K562 (cell line): ENCODE measurements around the gene KCNK4. TPM values are rescaled to one million over a fixed set of nuclear protein-coding genes. Genes with fewer than 3 reads are reported as not detected.

Experiments
- CBFA2T3 ChIP-seq: fragments of 450-650 bp; IDR thresholded peaks from 2 replicates; pipeline ENCODE4 v1.6.1; 2017
- CXXC5 ChIP-seq: fragments of 250-450 bp; sonication (Bioruptor Pico); IDR thresholded peaks from 2 replicates; pipeline ENCODE4 v1.8.0; 2022; ENCODE audit warnings: inconsistent platforms, mild to moderate bottlenecking, moderate library complexity
- GABPB1 ChIP-seq: sonication (generic); formaldehyde crosslinking; IDR thresholded peaks from 2 replicates; pipeline ENCODE4 v1.8.0; 2022; ENCODE audit warnings: mild to moderate bottlenecking, missing genetic modification reagents
- HDAC1 ChIP-seq, 2 experiments: fragments of 450-650 bp; IDR thresholded peaks; 2 replicates each; pipeline ENCODE4 v1.6.1; 2016 to 2017; ENCODE audit warnings: inconsistent platforms in 1 of 2, mild to moderate bottlenecking in 1 of 2, moderate library complexity in 1 of 2
- JUND ChIP-seq, 2 experiments: IDR thresholded peaks; 2 replicates in 1 of 2; 3 replicates in 1 of 2; pipeline ENCODE4 v1.6.1; 2011; ENCODE audit warnings: borderline replicate concordance in 2 of 2, low read depth in 2 of 2, low read length in 2 of 2, improper control_type of control experiment in 1 of 2, missing biosample characterization in 1 of 2, missing genetic modification characterization in 1 of 2, missing genetic modification reagents in 1 of 2
- KDM2B ChIP-seq: fragments of 250-450 bp; sonication (Bioruptor Pico); IDR thresholded peaks from 2 replicates; pipeline ENCODE4 v1.8.0; 2021; ENCODE audit warnings: mild to moderate bottlenecking, moderate library complexity
- L3MBTL2 ChIP-seq: fragments of 450-650 bp; IDR thresholded peaks from 2 replicates; pipeline ENCODE4 v1.6.1; 2016; ENCODE audit warnings: mild to moderate bottlenecking, moderate library complexity
- NONO ChIP-seq, 2 experiments: fragments of 200-400 bp in 1 of 2; fragments of 450-650 bp in 1 of 2; formaldehyde crosslinking in 1 of 2; IDR thresholded peaks; 2 replicates each; pipeline ENCODE4 v1.6.1; 2017; ENCODE audit warnings: low read depth in 2 of 2, mild to moderate bottlenecking in 2 of 2, moderate library complexity in 2 of 2, low read length in 1 of 2
- NR2C1 ChIP-seq, 2 experiments: fragments of 450-650 bp; IDR thresholded peaks; 2 replicates each; pipeline ENCODE4 v1.6.1; 2017; ENCODE audit warnings: mild to moderate bottlenecking in 2 of 2, antibody characterized with exemption in 1 of 2, inconsistent platforms in 1 of 2, missing compliant biosample characterization in 1 of 2, missing genetic modification characterization in 1 of 2
- NR4A1 ChIP-seq, 2 experiments: fragments of 250-450 bp in 1 of 2; fragments of 450-650 bp in 1 of 2; sonication (Bioruptor Pico) in 1 of 2; IDR thresholded peaks; 2 replicates each; pipeline versions ENCODE4 v1.4.0 to v1.6.1; 2016 to 2020; ENCODE audit warnings: mild to moderate bottlenecking in 2 of 2, missing compliant biosample characterization in 1 of 2, missing genetic modification characterization in 1 of 2, moderate library complexity in 1 of 2
- PCBP1 ChIP-seq: fragments of 200-400 bp; formaldehyde crosslinking; IDR thresholded peaks from 2 replicates; pipeline ENCODE4 v1.6.1; 2018; ENCODE audit warnings: mild to moderate bottlenecking, low read depth, low read length; ENCODE audit not compliant: poor library complexity, severe bottlenecking
- SMC3 ChIP-seq: conservative IDR thresholded peaks from 2 replicates; pipeline ENCODE4 v1.6.1; 2011; ENCODE audit warnings: low read depth, low read length, improper control_type of control experiment; ENCODE audit not compliant: insufficient read depth
- ZFP1 ChIP-seq: fragments of 450-650 bp; formaldehyde crosslinking; IDR thresholded peaks from 2 replicates; pipeline ENCODE4 v1.4.0; 2020; ENCODE audit warnings: mild to moderate bottlenecking, mixed read lengths
- ZNF165 ChIP-seq: fragments of 250-450 bp; sonication (Bioruptor Pico); IDR thresholded peaks from 2 replicates; pipeline ENCODE4 v1.4.0; 2020; ENCODE audit warnings: borderline replicate concordance
- ZNF24 ChIP-seq: fragments of 450-650 bp; IDR thresholded peaks from 2 replicates; pipeline ENCODE4 v1.6.1; 2016
- ZNF445 ChIP-seq: fragments of 250-450 bp; sonication (Bioruptor Pico); IDR thresholded peaks from 2 replicates; pipeline ENCODE4 v1.4.0; 2020; ENCODE audit warnings: low read depth, mild to moderate bottlenecking, moderate library complexity
- polyA plus RNA-seq, 8 experiments: library from polyadenylated mRNA; depleted of rRNA in 4 of 8; stranded (reverse) in 5 of 8; unstranded in 3 of 8; fragments of >200 nt; fragmentation: Nextera tagmentation in 2 of 8; fragmentation: Illumina TruSeq in 1 of 8; extraction: Ambion mirVana in 2 of 8; extraction: Trizol in 1 of 8; gene quantifications; 2 replicates each; pipeline versions ENCODE4 v1.2.1 to v1.2.3, GENCODE V29; 2011 to 2014; ENCODE audit warnings: inconsistent platforms in 1 of 8, missing spikeins in 1 of 8
- total RNA-seq, 7 experiments: library from RNA; depleted of rRNA in 6 of 7; stranded (reverse); fragments of >200 nt in 6 of 7; fragmentation: Illumina TruSeq in 2 of 7; extraction: Trizol in 2 of 7; gene quantifications; 2 replicates each; pipeline versions ENCODE4 v1.2.1 to v1.2.3, GENCODE V29; 2011 to 2021; ENCODE audit warnings: low replicate concordance in 1 of 7
- TF ChIP-seq, protein P1 (sequence below), 2 experiments: fragments of 200-800 bp in 1 of 2; sonication (Bioruptor generic) in 1 of 2; sonication (generic) in 1 of 2; formaldehyde crosslinking in 1 of 2; IDR thresholded peaks in 1 of 2; conservative IDR thresholded peaks in 1 of 2; 2 replicates each; pipeline versions ENCODE4 v1.5.0 to v1.6.1; 2016 to 2020; ENCODE audit warnings: missing compliant biosample characterization in 1 of 2, missing genetic modification characterization in 1 of 2, missing genetic modification reagents in 1 of 2
- TF ChIP-seq, protein P2 (sequence below): sonication (generic); formaldehyde crosslinking; IDR thresholded peaks from 2 replicates; pipeline ENCODE4 v1.8.1; 2023; ENCODE audit warnings: mild to moderate bottlenecking, missing genetic modification reagents
- TF ChIP-seq, protein P3 (sequence below): fragments of 450-650 bp; IDR thresholded peaks from 2 replicates; pipeline ENCODE4 v1.6.1; 2016; ENCODE audit warnings: antibody characterized with exemption
- TF ChIP-seq, protein P4 (sequence below): sonication (generic); formaldehyde crosslinking; IDR thresholded peaks from 2 replicates; pipeline ENCODE4 v1.9.0; 2022; ENCODE audit warnings: mild to moderate bottlenecking, missing genetic modification reagents

Gene KCNK4
- total and polyA plus RNA-seq, 9 of the 15 experiments (the other 6 are each of a cell fraction or from before 2014, with no cell fraction given): not detected

DNA sequence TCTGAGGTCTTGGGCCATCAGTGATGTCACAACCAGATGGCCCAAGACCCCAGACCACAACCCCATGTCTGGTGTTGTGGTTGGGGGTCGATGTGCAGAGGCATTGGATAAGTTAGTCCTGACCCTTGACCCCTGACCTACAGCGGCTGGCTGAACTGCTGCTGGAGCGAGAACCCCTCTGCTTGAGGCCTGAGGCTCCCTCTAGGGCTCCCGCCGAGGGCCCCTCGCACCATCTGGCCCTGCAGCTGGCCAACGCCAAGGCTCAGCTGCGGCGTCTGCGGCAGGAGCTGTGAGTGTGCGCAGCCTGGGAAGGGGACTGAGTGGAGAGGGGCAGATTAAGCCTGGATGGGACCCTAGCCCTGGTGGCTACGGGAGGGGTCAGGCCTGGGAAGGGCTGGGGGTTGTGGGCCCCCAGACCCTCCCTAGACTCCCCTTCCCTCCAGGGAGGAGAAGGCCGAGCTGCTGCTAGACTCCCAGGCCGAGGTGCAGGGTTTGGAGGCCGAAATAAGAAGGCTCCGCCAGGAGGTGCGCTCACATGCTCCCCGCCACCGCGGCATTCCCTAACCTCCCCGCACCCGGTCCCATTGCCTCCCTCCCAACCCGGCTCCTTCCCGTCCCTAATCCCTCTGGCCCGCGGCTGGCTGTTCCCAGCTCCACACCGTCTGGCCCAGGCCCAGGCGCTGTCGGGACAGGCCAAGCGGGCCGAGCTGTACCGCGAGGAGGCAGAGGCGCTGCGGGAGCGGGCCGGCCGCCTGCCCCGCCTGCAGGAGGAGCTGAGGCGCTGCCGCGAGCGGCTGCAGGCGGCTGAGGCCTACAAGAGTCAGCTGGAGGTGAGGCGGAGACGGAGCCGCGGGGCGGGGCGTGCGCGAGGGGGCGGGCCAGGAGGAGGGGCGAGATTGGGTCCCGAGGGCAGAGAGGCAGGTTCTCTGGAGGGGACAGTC lies 51.0 kb downstream of the KCNK4 start (continued):
- TF ChIP-seq, protein P1, sequence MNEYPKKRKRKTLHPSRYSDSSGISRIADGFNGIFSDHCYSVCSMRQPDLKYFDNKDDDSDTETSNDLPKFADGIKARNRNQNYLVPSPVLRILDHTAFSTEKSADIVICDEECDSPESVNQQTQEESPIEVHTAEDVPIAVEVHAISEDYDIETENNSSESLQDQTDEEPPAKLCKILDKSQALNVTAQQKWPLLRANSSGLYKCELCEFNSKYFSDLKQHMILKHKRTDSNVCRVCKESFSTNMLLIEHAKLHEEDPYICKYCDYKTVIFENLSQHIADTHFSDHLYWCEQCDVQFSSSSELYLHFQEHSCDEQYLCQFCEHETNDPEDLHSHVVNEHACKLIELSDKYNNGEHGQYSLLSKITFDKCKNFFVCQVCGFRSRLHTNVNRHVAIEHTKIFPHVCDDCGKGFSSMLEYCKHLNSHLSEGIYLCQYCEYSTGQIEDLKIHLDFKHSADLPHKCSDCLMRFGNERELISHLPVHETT (CRISPR knock-in tag; conservative IDR thresholded peaks at IDR 0.05 in 1 of 2, IDR thresholded peaks at IDR 0.05 in 1 of 2): no peak
- TF ChIP-seq HDAC1 (IDR thresholded peaks at IDR 0.05) (peak in 1 of 2 experiments; percentile 83; a peak in 2 of 4 replicates), ZNF165 (CRISPR knock-in tag) (no peak), JUND (IDR thresholded peaks at IDR 0.05; ENCODE audit: borderline replicate concordance, low read depth, low read length) (peak; percentile 52; the same call in 1 of the 2 replicates), JUND (tag; IDR thresholded peaks at IDR 0.05; ENCODE audit: borderline replicate concordance, low read depth, low read length) (no peak; the same call in 2 of the 3 replicates), NR2C1 (IDR thresholded peaks at IDR 0.05) (peak; percentile 88), NR2C1 (tag; IDR thresholded peaks at IDR 0.05) (peak; percentile 89), CBFA2T3 (0 out of 2 replicates have a peak, but pooled peaks have one; percentile 23), PCBP1 (peak; percentile 69), GABPB1 (CRISPR knock-in tag) (peak; percentile 58; the same call in 1 of the 2 replicates), SMC3 (0 out of 2 replicates have a peak, but pooled peaks have one; percentile 13), NR4A1 (CRISPR knock-in tag; IDR thresholded peaks at IDR 0.05) (no peak), NR4A1 (tag; IDR thresholded peaks at IDR 0.05) (no peak), CXXC5 (CRISPR knock-in tag) (peak; percentile 78), NONO (IDR thresholded peaks at IDR 0.05; ENCODE audit: low read depth in 2 of 2, low read length in 1 of 2) (peak in 1 of 2 experiments; percentile 61; a peak in 1 of 4 replicates), KDM2B (CRISPR knock-in tag) (peak; percentile 15; the same call in 1 of the 2 replicates), ZNF24 (0 out of 2 replicates have a peak, but pooled peaks have one; percentile 18), ZNF445 (CRISPR knock-in tag) (no peak), L3MBTL2 (peak; percentile 90), ZFP1 (CRISPR knock-in tag) (no peak)
- TF ChIP-seq, protein P2, sequence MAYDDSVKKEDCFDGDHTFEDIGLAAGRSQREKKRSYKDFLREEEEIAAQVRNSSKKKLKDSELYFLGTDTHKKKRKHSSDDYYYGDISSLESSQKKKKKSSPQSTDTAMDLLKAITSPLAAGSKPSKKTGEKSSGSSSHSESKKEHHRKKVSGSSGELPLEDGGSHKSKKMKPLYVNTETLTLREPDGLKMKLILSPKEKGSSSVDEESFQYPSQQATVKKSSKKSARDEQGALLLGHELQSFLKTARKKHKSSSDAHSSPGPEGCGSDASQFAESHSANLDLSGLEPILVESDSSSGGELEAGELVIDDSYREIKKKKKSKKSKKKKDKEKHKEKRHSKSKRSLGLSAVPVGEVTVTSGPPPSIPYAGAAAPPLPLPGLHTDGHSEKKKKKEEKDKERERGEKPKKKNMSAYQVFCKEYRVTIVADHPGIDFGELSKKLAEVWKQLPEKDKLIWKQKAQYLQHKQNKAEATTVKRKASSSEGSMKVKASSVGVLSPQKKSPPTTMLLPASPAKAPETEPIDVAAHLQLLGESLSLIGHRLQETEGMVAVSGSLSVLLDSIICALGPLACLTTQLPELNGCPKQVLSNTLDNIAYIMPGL (CRISPR knock-in tag): 0 out of 2 replicates have a peak, but pooled peaks have one; percentile 25
- TF ChIP-seq, protein P3, sequence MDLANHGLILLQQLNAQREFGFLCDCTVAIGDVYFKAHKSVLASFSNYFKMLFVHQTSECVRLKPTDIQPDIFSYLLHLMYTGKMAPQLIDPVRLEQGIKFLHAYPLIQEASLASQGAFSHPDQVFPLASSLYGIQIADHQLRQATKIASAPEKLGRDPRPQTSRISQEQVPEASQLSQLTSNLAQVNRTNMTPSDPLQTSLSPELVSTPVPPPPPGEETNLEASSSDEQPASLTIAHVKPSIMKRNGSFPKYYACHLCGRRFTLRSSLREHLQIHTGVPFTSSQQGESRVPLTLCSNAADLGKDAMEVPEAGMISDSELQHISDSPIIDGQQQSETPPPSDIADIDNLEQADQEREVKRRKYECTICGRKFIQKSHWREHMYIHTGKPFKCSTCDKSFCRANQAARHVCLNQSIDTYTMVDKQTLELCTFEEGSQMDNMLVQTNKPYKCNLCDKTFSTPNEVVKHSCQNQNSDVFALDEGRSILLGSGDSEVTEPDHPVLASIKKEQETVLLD: 0 out of 2 replicates have a peak, but pooled peaks have one; percentile 37
- TF ChIP-seq, protein P4, sequence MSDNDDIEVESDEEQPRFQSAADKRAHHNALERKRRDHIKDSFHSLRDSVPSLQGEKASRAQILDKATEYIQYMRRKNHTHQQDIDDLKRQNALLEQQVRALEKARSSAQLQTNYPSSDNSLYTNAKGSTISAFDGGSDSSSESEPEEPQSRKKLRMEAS (CRISPR knock-in tag): peak; percentile 83
